GM11168 (cell line): Measurements from ENCODE around the gene VAT1L.

Experiments used
- in situ Hi-C: fragments of 300-500 bp; cut with MboI; formaldehyde crosslinking; loops from one replicate; pipeline ENCODE4 v1.12.0; 2022; ENCODE audit warnings: low sequenced_read_pairs; ENCODE audit not compliant: unreplicated experiment

Gene VAT1L

DNA sequence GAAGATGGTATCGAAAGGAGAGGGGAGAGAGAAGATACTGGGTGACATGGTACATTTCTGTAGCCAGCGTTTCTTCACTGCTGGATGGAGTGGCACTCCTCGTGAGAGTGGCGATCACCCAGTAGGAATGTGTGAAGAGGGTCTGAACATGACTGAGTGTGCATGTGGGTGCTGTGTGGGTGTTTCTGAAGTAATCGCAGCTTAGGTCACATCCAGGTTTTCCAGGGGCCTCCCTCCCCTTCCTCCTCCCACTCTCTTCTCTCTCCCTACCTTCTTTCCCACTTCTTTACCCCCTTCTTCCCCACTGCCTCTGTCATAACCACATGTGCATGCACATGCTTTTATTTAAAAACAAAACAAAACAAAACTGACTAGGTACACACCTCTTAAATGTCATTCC lies 235.8 kb downstream of the VAT1L start:
- in situ Hi-C loops = no loop called here

DNA sequence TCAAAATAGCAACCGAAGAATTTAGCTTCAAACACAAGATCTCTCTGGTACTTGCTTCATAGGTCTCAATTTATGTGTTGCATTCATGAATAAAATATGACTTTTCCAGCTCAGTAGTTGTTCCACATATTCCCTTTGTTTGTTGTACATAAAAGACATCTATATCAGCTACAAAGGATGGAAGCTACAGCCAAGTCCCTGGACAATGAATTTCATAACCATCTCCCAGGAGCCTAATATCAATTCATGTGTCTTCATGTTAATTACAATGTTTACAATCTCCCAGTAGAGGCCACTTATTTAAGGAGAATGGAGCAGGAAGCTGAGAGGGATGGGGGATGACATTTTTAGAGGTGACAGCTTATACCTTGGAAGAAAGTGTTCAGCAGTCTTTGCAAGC lies 237.3 kb downstream of the VAT1L start:
- in situ Hi-C loops = no loop called here

DNA sequence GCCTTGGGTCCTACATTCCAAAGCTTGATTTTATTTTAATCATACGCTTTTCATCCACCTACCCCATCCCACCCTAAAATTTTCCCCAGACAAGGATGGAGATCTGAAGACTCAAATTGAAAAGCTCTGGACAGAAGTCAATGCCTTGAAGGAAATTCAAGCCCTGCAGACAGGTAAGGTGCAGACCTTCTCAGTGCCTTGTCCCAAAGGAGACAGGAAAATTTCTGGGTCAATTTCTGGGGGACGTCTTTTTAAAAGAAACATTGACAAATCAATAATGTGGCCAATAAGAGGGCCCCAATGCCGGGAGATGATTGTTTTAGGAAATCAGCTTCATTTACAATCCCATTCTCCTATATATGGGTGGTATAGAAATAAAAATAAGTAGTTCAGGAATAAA lies 239.7 kb downstream of the VAT1L start:
- in situ Hi-C loops = no loop called here
